Measurements from ENCODE around the gene CSRNP3. TPM values are rescaled to one million over a fixed set of nuclear protein-coding genes. Genes with fewer than 3 reads are reported as not detected.
A peak's percentile ranks its signal among the peaks of the same experiment; 100 is the strongest.

Gene CSRNP3
- 2.7 and 3.7 TPM in 2 replicates for total RNA-seq (2014; rRNA removed; shearing (Covaris generic))

- peak; percentile 93 for DNase-seq (ENCODE audit: low spot score)
These were observed at the start of gene CSRNP3 for GRCh38 chr2:165469417-165469816. TSS of gene CSRNP3 (plus strand) at chr2:165469698. CDS start at chr2:165595066, 125,368 bp downstream.

GRCh38 chr2:165420231-165420630 is 49.3 kb upstream of the CSRNP3 start:
- no peak for DNase-seq (ENCODE audit: low spot score)

DNA sequence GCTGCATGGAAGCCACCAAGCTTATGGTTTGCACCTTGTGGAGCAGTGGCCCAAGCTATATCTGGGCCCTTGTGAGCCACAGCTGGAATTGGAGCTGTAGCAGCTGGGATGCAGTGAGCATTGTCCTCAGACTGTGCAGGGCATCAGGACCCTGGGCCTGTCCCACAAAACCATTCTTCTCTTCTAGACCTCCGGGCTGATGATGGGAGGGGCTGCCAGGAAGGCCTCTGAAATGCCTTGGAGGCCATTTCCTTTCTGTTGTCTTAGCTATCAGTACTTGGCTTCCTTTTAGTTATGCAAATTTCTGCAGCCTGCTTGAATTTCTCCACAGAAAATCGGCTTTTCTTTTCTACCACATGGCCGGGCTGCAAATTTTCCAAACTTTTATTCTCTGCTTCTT is 46.4 kb upstream of the CSRNP3 start:
- DNase-seq (ENCODE audit: low spot score) = no peak

DNA sequence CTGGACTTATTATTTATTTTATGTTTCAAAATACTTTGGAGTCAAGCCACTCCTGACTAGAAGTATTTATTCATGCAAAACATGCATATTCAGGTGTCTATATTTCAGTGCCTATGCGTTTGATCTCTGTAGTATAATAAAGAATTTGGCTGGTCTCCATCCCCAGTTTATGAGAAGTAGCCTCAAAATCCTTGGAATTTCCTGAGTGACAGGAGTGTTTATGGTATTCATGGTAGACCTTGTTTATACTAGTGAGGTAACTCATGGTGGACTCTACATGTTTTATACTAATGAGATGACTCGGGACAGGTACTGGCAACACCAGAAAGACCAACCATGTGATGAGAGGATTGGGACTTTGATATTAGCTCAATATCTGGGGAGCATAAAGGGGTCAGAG is 43.9 kb upstream of the CSRNP3 start:
- no peak for DNase-seq (ENCODE audit: low spot score)

GRCh38 chr2:165427686-165428085 is 41.8 kb upstream of the CSRNP3 start:
- no peak for DNase-seq (ENCODE audit: low spot score)

- no peak for DNase-seq (ENCODE audit: low spot score)
These were observed 40.6 kb upstream of the CSRNP3 start for GRCh38 chr2:165428926-165429325.

DNA sequence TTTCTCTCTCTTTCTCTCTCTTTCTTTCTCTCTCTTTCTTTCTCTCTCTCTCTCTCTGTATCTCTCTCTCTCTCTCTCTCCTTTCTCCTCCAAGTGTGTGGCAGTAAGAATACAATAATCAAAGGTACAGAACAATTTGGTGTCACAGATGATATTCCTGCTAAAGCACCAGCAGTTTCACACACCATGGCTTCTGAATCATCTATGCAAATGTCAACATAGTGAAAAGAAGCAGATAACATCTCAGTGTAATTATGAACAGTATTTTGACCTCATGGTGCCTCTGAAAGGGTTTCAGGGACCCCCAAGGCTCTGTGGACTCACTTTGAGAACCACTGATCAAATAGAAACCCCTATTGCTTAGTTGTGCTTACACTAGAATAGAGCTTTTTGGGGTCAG is 38.5 kb upstream of the CSRNP3 start:
- DNase-seq (ENCODE audit: low spot score) = no peak

DNA sequence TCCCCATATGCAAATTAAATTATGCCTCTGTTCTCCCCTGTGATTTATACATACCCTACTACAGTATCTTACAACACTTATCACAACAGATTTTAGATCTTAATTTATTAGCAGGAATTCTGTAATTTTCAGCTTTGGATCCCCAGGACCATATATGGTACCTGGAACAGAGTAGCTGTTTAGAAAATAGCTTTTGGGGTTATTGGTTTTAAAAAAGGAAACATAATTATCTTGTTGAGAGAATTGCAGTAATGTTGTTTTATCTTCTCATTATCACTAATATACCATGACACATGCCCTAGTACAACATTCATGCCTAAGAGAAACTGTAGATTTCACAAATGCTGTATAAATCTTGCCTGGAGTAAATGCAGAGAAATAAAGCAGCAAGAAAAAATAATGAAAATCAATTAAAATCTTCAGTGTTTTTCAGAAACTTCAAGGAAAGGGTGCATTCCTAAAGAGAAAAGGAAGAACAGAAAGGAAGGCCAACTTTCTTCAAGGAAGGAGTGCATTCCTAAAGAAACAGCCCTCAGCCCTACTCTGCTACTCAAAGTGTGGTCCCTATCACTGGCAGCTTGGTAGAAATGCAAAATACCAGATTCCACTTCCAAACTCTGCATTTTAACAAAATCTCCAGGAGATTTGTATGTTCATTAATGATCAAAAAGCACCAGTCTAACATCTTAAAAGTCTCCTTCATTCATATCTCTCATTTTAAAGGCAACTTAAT is 37.1 kb upstream of the CSRNP3 start:
- no peak for DNase-seq (ENCODE audit: low spot score)

GRCh38 chr2:165434865-165435496 is 34.5 kb upstream of the CSRNP3 start:
- DNase-seq (ENCODE audit: low spot score) = no peak

DNA sequence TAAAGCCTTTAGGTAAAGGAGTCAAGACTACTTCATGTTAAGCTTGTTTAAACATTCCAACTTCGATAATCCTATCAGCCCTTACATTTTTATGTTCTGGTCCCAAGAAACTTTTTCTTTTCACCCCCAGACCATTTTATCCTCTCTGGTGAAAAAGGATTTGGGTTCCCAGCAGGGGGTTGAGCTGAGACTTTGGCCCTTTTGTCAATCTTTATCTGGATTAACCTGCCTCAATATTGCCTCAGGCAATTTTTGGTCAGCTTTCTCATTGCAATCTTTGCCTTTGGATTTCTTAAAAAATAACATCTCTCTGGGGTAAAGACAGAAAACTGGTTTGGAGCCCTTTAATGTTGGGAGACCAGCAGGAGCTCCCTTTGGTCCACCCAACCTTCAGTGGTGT is 33.9 kb upstream of the CSRNP3 start:
- DNase-seq (ENCODE audit: low spot score) = no peak

- no peak for DNase-seq (ENCODE audit: low spot score)
These were observed 32.9 kb upstream of the CSRNP3 start for GRCh38 chr2:165436559-165436958.

DNA sequence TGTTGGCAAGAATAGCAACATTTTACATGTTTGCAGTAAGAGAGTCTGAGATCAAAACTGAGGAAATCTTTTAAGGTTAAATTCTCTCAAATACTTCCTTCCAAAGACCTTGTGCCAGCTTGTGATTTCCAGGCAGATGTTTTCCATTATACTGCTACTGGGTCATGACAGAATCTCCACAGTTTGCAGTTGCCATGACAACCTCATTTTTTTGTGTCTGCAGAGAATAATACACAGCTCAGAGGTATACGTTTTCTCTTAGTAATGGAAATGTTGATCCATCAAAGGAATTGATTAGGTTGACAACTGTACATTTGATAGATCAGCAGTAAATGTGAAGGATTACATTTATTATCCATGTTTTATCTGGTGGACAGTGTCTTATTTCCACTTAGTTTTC is 29.1 kb upstream of the CSRNP3 start:
- DNase-seq (ENCODE audit: low spot score) = peak; percentile 17

DNA sequence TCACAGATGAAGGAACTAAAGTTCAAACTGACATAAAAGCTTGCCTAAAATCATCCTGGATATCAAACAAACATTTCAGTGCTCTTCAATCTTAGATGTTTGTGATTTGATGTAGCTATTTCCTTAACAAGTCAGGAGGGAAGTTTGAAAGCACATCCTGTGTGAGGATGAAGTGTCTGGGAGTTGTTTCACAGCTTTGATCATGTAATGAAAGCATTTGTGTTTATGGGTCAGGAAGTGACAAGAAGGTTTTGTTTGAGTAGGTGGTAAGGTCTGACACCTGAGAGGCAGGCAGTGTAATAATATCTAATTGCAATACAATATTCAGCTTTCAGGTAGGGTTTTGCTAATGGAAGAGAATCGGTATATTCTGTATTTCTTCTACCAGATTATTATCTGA is 26.0 kb upstream of the CSRNP3 start:
- no peak for DNase-seq (ENCODE audit: low spot score)

GRCh38 chr2:165448406-165448805 is 21.1 kb upstream of the CSRNP3 start:
- DNase-seq (ENCODE audit: low spot score) = no peak

GRCh38 chr2:165450156-165450555 is 19.3 kb upstream of the CSRNP3 start:
- DNase-seq (ENCODE audit: low spot score) = no peak

DNA sequence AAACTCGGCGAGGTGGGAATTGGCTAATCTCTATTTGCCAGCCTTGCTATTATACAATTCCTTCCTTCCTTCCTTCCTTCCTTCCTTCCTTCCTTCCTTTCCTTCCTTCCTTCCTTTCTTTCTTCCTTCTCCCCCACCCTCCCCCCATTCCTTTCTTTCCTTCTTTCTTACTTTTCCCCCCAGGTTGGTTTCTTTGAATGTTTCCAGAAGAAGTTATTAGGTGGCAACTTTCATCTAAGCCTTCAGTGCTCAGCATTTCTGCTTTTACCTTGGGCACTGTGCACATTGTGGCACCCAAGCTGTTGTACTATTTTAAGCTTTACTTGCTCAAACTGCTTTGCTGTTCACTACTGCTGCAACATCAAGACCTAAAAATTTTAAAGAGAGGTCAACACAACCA is 17.2 kb upstream of the CSRNP3 start:
- no peak for DNase-seq (ENCODE audit: low spot score)

GRCh38 chr2:165453561-165454094 is 15.9 kb upstream of the CSRNP3 start:
- DNase-seq (ENCODE audit: low spot score) = no peak

- DNase-seq (ENCODE audit: low spot score) = no peak
These were observed 14.6 kb upstream of the CSRNP3 start for GRCh38 chr2:165454905-165455304.

DNA sequence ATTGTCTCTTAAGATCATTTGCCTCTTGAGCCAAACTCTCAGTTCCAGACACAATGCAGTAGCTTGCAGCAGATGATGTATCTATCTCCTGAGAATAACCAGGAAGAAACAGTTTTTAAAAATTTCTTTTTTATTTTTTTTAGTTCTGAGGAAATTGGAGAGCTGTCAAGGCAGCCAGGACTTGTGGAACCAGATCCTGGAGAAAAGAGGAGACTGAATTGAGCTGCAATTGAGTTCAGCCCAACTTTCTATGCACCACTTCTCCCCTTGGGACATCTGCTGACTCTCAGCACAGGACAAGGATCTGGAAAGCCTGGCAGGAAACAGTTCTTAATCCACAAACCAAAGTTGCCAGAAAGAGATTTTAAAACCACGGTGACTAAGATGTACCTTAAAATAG is 13.5 kb upstream of the CSRNP3 start:
- DNase-seq (ENCODE audit: low spot score) = no peak

DNA sequence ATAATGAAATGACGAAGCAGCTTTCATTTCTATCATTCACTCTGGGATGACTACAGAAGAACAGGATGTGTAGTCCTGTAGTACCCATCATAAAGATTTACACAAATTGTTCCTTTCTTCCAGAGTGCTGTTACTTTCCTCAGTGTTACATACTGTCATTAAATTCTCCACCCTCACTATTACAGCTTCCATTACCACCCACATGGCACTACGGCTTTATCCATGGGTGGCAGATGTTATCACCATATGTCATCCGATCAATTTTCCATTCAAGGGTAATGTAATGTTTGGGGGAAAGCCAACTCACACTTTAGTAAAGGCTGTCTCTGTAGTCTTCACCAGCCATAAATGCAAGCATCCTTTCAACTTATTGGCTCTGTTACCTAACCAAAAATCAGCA is 7.1 kb upstream of the CSRNP3 start:
- no peak for DNase-seq (ENCODE audit: low spot score)

- DNase-seq (ENCODE audit: low spot score) = no peak
These were observed 3.1 kb upstream of the CSRNP3 start for GRCh38 chr2:165466386-165466785.

DNA sequence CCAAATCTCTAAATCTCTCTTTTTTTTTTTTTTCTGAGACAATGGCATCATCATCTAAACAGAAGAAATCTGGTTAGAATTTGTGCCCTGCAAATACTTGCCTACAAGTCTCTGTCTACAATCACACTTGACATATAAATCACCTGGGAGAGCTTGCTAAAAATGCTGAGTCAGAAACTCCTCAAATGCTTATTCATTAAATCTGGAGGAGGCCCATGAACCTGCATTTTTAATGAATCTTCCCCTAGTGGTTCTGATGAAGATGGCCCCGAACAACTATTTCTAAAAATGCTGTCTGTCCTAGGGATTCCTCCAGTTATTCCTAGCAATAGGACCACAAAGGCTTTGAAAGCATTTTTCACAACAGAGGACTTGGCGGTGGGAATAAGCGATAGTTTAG is 1.6 kb upstream of the CSRNP3 start:
- no peak for DNase-seq (ENCODE audit: low spot score)

DNA sequence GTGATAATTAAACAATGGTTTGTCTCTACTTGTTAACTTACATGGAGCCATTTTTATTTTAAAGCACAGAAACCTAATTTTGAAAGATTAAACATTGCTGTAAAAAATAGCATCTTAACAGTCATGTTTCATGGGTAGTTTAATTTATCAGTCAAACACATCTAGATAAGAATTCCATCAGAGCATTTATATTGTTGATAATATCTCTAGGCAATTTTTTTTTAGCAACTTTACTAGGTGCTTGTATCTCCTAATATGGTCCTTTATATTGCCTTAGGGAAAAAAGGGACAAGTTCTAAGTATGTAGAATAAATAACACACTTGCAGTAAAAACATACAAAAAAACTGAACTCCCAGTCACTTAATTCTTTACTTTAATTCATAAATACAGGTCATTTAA is 863 bp downstream of the CSRNP3 start:
- DNase-seq (ENCODE audit: low spot score) = no peak
